GM12875 (cell line): ENCODE results near the gene ANXA6.

Experiments used
- H3K4me3 ChIP-seq: one replicate; pipeline ENCODE4 v1.5.1; 2011; ENCODE audit warnings: low read depth, low read length, control low read depth
- TF ChIP-seq, protein P1 (sequence below): IDR thresholded peaks from 2 replicates; pipeline ENCODE4 v1.5.1; 2011; ENCODE audit warnings: low read depth, mild to moderate bottlenecking, control low read depth, inconsistent platforms, low read length, moderate library complexity, borderline replicate concordance; ENCODE audit not compliant: insufficient read depth

ANXA6 gene

GRCh38 chr5:151153300-151153699 lies 4.3 kb downstream of the ANXA6 start:
- TF ChIP-seq, protein P1, sequence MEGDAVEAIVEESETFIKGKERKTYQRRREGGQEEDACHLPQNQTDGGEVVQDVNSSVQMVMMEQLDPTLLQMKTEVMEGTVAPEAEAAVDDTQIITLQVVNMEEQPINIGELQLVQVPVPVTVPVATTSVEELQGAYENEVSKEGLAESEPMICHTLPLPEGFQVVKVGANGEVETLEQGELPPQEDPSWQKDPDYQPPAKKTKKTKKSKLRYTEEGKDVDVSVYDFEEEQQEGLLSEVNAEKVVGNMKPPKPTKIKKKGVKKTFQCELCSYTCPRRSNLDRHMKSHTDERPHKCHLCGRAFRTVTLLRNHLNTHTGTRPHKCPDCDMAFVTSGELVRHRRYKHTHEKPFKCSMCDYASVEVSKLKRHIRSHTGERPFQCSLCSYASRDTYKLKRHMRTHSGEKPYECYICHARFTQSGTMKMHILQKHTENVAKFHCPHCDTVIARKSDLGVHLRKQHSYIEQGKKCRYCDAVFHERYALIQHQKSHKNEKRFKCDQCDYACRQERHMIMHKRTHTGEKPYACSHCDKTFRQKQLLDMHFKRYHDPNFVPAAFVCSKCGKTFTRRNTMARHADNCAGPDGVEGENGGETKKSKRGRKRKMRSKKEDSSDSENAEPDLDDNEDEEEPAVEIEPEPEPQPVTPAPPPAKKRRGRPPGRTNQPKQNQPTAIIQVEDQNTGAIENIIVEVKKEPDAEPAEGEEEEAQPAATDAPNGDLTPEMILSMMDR = no peak
- no peak overlapping the region for H3K4me3 ChIP-seq

DNA sequence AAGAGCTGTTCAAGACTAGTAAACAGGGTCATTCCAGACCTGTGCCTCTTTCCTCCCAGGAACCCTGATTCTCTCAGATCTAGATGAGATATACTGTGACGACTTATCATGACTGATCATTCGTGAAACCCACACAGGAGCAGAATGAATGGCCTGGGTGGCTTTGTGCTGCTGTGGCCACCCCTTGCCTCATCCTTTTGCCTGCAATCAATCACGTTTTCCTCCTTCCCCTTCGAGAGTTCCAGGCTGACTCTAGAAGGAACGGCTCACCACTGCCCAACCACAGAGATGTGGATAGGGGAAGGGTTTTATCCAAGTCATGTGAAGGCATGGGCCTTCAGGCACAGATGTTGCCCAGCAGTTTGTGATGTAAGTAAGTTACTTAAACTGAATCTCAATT lies 5.8 kb downstream of the ANXA6 start:
- TF ChIP-seq, protein P1 = no peak
- H3K4me3 ChIP-seq = no peak overlapping the region

- H3K4me3 ChIP-seq = peak overlapping the region; percentile 24
- TF ChIP-seq, protein P1 = no peak
Observed at GRCh38 chr5:151151263-151151660, 6.3 kb downstream of the ANXA6 start.

DNA sequence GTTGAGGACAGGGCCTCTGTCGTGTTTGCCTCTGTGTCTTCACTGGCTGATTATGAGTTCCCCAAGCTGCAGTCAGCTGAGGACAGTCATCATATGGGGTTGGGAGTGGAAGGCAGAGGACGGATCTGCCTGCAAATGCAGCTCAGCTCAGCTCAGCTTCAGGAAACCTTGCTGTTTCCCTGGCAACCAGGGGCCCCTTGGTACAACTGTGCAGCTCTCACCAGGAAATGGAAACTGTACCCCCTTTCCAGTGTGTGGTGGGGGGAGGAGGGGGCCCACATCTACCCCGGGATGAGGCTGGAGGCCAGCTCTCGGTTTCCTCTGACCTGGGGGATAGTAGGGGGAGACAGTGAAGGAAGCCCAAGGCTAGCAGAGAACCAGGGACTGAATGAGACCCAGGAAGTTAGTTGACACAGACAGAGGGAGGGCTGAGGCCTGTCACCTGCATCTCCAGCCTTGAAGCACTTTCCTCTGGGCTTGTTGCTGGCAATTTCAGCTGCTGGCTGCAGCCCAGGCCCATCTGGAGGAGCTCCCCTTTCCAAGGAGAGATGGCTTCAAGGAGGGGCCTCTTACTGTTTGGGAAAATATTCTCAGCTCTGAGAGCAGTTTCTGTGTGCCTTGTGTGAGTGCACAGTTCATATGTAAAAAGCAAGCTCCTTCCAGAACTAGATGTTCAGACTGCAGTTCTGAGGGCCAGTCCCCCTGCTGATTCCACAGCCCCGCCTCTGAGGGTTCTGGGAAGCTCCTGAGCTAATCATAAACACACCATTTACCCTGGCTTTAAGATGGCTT lies 6.9 kb downstream of the ANXA6 start:
- H3K4me3 ChIP-seq = peak overlapping the region; percentile 24
- TF ChIP-seq, protein P1 = no peak

- TF ChIP-seq, protein P1 = no peak
- no peak overlapping the region for H3K4me3 ChIP-seq
Observed at GRCh38 chr5:151148583-151148982, 9.0 kb downstream of the ANXA6 start.

DNA sequence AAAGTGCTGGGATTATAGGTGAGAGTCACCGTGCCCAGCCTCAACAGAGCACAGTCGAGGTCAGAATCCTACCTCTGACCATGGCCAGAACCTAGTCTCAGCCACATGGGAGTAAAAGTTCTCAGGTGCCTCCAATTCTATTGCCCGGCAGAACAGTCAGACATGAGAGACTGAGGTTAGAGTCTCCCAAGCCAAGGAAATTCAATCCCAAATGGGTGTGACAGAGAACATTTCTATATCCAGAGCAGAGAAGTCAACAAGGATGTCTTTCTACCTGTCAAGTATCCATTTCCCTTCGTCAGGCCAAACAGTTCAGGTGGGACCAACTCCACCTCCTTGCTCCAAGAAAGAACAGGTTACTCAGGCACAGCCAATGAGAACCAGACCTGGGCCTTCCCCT lies 10.5 kb downstream of the ANXA6 start:
- no peak overlapping the region for H3K4me3 ChIP-seq
- TF ChIP-seq, protein P1 = no peak

- no peak overlapping the region for H3K4me3 ChIP-seq
- TF ChIP-seq, protein P1 = no peak
Observed at GRCh38 chr5:151146061-151146460, 11.5 kb downstream of the ANXA6 start.
